HCEC 1CT (cell line): ENCODE measurements around the gene POLR2J.
"Not testable (repeated sequence)": the region's sequence is repeated elsewhere in the genome, so short reads cannot be mapped to it uniquely, and the experiment has no call there.

Experiments used
- DNase-seq: peaks from one replicate; pipeline ENCODE4 v3.0.0-alpha.2; 2017

The POLR2J gene

DNA sequence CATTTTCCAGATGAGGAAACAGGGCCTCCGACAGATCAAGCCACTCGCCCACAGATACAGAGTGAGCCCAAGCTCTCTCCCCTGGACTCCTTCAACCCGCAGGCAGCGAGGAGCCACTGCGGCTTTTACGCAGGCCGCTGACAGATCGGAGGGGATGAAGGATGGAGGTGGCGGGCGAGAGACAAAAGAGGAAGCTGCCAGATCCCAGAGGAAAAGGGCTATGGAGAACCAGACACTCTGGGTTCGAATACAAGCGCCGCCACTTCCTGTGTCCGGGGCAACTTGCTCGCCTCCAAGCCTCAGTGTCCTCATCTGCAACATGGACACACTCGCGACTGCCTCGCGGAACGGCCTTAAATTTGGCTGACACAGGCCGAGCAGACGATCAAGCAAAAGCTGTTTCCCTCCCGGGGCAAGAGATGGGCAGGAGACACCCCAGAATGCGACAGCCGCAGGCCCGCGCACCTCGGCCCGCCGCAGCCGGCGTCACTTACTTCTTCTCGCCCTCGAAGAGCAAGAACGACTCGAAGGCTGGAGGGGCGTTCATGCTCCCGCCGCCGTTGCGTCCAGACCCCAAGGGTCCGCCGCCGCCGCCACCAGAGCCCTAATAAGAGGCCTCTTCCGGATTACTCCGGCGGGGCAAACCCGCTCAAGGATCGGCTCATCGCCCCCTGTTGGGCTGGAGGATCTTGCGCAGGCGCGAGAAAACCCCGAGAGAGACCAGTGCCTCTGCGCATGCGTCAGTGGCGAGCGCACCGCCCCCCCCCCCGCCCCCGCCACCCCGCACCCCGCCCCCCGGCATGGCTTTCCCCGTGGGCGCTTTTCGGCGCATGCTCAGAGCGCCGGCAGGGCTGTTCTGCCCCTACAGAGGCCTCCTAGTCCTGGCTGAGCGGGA is at the start of gene POLR2J:
Gene POLR2J (minus strand): TSS at position 609 of the 895 bp plus-strand sequence. CDS start 62 bp downstream, at position 547.
- DNase-seq: peak; percentile 60

DNA sequence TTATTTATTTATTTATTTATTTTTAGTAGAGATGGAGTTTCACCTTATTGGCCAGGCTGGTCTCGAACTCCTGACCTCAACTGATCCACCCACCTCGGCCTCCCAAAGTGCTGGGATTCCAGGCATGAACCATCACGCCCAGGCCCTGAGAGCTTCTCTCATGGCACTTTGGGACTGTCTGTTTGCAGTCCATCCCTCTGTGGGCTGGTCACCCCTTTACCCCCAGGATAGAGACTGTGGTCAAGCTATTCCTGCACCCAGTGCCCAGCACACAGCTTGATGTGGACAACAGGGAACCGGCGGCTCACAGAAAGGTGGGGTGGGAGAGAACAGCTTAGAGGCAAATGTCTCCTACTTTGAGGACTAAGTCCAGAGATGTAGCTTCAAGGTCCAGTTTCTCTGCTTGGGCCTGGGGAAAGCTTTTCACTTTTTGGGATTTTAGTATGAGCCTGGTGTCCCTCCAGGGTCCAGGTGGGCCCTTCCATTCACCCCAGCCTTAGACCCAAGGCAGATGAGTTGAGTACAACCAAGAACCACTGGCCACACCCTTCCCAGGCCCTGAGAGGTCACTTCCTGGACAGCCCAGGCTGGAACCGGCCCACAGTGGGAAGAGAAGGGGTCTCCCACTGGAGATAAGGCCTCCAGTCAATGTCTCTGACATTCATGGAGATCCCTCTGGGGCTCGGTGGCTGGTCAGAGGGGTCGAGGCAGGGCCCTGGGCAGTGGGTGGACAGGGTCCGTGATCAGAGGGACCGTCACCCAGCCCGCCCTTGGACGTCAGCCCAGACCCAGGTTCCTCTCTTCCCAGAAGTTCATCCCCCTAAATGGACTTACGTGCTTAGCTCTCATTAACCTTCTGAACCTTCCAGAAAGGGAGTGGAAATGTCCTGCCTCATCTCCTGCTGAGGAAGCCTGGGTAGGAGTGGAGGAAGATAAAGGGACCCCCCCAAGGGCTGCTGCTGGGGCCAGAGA is 49.4 kb upstream of the POLR2J start:
- not testable (repeated sequence) for DNase-seq

DNA sequence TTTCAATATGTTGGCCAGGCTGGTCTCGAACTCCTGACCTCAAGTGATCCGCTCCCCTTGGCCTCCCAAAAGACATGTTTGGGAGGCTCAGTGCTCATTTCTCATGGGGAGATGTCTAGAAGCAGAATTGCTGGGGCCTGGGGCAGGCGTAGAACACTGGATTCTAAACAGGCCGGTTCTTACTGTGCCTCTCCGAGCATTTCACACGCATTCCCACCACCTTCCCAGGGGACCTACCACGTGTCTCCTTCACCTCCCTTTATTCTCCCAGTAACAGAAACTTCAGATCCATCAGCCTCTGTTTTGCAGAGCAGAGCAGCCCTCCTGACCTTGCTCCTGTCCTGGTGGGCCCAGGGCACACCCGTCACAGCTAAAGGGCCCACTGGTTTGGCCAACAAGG is 48.5 kb upstream of the POLR2J start:
- DNase-seq: not testable (repeated sequence)

DNA sequence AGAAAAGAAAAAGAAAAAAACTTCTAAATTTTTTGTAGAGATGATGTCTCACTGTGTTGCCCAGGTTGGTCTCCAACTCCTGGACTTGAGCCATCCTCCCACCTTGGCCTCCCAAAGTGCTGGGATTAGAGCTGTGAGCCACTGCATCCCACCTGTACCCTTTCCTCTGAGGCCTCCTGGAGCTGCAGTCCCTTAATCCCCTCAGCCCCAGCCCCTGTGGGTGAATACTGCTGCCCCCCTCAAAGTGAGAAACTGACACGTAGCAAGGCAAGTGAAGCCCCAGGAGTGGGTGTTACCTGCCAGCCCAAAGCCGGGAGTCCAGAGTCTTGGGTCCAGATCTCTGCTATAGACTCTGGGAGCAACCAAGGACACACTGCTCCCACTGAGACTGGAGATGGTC is 46.1 kb upstream of the POLR2J start:
- DNase-seq: not testable (repeated sequence)

DNA sequence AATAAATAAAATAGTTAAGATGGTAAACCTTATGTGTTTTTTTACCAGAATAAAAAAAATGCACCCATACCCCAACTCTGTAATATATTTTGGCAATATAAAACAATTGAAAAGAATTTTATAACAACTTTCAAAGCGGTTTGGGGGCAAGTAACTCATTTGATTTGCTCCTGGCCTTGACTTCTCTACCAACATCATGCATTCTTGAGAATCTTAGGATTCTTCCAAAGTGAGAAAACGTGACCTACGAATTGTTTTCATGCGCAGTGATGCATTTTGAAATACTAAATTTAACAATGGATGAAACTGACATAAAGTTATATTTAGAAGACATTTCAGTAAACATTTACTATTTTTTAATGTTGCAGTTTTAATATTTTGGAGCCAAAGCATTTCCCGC is 42.1 kb upstream of the POLR2J start:
- DNase-seq: not testable (repeated sequence)

DNA sequence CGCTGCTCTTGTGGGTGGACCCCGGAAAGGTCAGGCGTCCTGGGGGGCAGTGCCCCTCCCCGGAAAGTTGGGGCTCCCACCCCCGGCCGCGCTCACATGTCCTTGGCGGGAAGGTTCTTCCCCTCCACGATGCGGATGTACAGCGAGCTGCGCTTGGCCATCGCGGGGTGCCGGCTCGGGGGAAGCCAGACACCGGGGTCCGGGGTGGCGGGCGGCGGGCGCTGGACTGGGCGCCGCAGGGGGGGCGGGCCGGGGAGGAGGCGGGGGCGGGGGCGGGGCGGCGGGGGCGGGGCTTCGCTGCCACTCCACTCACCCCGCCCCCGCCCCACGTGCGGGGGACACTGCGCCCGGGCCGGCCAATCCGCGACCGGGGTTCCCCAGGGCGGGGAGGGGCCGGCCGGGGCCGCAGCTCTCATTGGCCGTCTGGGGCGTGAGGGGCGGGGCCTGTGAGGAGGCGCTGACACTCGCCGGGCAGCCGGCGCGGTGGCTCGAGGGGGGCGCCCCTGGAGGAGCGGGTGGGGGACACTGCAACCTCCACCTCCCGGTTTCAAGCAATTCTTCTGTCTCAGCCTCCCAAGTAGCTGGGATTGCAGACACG is 38.9 kb upstream of the POLR2J start, which contains the start of gene RASA4B:
Gene RASA4B (minus strand): TSS at position 228 of the 598 bp plus-strand sequence. CDS start 67 bp downstream, at position 161.
- not testable (repeated sequence) for DNase-seq

DNA sequence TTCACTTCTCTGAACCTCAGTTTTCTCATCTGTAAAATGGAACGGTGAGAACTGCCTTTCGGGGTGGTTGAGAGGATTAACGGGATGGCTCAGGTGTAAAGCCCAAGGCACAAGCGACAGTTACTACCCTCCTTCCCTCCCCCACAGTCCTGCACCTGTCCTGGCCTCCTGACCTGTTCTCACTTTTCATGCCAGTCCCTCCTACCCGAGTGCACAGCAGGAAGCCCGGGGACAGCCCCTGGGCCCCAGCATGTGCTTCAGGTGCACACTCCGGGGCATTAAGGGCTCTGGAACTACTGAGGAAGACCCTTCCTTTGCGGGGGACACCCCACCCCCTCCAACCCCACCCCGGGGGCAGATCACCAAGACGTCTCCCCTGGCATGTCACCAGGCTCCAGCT is 38.2 kb upstream of the POLR2J start:
- not testable (repeated sequence) for DNase-seq

DNA sequence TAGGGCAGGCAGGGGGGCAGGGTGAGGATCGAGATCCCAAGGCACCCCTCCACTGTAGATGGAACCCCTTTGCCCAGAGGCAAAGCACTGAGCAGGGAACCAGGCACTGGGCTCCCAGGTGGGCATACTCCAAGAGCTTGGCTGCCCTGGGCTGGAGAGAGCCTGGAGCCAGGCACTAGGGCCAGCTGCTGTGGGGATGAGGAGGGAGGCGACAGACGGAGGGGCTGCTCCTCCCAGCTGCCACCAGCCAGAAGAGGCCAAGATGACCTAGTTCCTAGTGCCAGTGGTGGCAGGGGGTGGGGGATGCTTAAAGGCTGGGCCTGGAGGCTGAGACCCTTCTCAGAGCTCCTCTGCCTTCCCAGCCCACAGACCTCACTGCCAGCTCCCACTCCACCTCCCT is 37.2 kb upstream of the POLR2J start:
- DNase-seq: not testable (repeated sequence)

DNA sequence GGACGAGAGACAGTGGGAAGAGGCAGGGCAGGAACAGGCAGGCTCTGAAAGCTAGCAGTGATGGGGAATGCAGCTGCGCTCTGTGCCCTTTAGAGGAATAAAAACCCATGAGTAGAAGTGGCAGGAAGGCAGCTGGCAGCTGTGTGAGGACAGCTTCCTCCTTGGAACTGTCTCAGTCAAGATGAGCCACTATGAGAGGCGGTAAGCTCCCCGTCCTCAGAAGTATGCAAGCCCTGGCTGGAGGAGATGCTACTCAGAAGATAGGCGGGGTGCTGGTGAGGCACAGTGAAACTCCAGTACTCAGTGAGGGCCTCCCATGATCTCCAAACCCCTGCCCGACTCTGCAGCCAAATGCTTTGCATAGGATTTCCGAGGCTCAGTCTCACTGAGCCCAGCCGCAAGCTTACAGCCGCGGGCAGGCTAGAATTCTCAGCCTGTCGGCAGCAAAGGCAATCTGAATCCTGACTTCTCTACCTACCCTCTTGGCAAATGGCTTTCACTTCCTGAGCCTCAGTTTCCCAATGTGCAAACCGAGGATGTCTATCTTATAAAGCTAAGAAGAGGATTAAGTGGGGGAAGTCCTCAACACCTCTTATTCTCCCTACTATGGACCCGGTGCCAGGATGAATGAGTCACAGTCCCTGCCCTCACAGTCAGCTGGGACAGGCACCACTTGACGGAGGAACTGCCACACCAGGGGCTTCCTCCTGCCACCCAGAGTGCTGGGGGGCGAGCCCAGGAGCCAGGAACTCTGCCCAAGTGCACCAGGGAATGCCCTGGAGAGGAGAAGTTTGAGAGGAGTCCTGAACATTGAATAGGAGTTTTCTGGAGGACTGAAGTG is 36.4 kb upstream of the POLR2J start:
- DNase-seq: not testable (repeated sequence)

DNA sequence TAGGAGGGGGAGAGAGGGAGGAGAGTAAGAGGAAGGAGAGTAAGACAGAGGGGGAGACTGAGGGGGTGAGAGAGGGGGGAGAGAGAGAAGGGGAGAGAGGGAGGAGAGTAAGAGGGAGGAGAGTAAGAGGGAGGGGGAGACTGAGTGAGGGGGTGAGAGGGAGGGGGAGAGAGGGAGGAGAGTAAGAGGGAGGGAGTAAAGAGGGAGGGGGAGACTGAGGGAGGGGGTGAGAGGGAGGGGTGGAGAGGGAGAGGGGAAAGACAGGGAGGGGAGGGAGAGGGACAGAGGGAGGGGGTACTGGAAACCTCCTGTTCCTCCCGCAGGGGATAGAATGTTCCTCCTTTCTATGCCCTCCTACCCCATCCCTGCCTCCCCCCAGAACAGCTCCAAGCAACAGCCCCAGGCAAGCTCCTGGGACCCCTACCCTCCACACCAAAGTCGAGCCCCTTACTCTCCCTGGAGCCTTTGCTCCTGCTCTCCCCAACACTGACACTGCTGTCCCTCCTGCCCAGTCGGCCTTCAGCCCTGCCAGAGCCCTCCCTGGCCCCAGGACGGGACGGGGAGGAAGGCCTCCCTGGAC is 34.0 kb upstream of the POLR2J start:
- DNase-seq: peak; percentile 0

DNA sequence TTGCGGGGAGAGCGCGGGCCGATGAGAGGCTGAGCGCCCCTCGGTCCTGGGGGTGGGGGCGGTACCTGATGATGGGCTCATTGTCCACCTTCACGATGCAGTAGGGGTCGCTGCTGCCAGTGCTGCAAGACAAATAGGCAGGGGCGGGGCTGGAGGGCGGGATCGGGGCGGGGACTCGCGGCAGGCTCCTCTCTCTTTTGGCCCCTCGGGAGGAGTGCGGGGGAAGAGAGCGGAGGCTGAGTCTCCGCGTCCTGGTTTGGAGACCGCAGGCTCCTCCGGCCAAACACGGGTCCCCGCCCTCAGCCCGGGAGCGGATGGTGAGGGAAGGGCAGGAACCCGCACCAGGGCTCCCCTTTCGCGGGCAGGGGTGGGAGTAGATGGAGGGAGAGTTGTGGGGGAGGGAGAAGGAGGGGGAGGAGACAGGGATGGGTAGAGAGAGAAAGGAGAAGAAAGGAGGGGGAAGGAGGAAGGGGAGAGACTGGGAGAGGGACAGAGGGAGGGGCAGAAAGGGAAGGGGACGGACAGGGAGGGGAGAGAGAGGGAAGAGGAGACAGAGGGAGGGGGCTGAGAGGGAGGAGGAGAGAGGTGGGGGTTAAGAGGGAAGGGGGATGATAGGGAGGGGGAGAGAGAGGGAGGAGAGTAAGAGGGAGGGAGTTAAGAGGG is 33.3 kb upstream of the POLR2J start:
- DNase-seq: not testable (repeated sequence)

DNA sequence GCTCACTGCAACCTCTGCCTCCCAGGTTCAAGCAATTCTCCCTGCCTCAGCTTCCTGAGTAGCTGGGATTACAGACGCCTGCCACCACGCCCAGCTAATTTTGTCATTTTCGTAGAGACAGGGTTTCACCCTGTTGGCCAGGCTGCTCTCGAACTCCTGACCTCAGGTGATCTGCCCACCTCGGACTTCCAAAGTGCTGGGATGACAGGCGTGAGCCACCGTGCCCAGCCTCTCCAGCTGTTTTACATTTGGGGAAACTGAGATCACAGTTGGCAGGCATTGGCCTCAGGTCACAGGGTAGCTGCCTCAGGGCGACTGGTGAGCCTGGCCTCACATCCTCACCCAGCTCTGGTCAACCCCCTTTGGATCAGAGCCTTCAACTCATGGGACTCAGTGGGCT is 31.9 kb upstream of the POLR2J start:
- DNase-seq: not testable (repeated sequence)

DNA sequence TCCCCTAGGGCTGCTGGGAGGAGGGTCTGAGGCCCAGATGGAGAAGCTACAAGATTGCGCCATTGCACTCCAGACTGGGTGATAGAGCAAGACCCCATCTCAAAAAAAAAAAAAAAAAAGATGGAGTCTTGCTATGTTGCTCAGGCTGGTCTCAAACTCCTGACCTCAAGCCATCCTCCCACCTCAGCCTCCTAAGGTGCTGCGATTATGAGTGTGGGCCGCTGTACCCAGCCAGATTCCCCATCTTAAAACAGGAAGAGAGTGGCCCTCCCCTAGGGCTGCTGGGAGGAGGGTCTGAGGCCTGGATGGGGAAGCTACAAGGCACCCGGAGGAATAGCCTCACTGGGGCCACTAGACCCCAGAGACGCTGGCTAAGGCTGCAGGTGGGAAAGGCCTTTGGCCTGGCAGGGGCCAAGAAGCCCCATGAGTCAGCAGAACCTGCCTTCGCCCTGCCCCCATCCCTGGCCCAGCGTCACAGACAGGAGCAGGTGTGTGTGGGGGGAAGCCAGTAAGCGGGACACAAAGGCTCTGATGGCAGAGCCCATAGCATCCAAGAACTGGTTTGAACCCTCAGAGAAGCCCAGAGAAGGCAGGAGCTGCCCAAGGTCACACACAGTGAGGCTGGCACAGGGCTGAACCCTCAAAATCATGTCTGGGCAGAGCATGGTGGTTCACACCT is 28.8 kb upstream of the POLR2J start:
- DNase-seq: not testable (repeated sequence)

DNA sequence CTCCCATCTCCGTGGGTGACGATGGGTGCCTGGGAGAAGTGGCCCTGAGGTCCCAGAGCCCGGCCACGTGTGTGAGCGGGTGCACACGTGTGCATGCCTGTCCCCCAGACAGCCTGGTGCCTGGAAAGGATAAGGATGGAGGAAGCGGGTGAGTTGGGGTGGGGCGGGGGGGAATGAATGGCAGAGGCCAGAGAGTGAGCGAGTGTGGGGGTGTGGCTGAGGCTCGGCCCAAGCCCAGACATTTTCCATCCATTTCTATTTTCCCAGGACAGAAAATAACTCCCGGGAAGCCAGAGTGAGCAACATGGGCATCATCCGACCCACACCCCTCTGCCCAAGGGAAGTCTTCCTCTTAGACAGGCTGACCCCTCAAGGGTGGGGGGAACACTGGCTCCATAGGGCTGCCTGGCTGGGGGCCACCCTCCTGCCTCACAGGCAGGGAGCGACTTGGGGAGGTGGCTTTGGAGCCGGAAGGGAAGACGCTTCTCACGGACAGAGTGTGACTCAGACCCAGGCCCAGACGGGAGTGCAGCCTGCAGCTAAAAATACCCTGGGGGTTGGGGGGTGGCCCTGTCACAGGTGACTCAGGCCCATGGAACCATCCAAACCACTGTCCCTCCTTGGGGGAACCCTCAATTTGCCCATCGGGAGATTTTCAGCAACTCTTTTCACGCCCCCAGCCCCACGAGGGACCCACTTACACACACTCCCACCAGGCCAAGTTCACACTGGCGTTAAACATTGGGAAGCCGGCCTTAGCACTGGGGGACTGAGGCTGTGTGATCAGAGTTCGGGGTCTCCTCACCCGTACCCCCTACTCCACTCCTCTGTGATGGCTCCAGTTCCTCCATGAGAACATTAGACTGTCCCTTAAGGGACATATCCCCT is 26.8 kb upstream of the POLR2J start:
- not testable (repeated sequence) for DNase-seq

DNA sequence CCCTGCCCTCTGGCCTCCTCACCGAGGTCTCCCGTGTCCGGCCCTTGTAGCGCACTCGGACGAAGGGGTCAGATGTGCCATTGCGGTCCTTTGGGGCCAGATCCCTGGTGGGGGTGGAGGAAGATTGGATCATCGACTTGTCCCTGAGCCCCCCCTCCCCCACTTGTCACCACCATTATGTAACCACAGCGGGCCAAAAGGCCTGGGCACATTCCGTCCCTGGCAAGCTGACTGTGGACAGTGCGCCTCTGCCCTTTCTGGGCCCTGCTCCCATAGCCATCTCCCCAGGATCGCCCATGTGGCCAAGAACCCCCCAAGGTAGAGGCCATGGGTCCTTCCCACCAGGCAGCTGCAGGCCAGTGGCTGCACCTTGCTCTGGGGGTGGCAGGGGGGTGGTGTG is 24.4 kb upstream of the POLR2J start:
- not testable (repeated sequence) for DNase-seq

DNA sequence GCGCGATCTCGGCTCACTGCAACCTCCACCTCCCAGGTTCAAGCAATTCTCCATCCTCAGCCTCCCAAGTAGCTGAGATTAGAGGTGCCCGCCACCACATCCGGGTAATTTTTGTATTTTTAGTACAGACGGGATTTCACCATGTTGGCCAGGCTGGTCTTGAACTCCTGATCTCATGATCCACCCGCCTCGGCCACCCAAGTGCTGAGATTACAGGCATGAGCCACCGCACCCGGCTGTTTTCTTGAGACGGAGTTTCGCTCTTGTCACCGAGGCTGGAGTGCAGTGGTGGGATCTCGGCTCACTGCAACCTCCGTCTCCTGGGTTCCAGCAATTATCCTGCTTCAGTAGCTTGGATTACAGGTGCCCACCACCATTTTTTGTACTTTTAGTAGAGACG is 19.6 kb upstream of the POLR2J start:
- not testable (repeated sequence) for DNase-seq

DNA sequence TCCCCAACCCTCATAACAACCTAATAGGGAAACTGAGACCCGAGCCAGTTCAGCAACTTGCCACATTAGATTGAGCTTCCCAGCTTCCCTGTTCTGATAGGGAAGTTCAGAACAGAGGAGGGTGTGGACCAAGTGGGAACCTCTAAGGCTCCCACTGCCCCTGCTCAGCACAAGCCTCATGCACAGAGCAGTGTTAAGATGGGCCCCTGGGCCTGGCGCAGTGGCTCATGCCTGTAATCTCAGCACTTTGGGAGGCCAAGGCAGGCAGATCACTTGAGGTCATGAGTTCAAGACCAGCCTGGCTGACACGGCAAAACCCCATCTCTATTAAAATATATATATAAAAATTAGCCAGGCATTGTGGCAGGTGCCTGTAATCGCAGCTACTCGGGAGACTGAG is 18.6 kb upstream of the POLR2J start:
- not testable (repeated sequence) for DNase-seq

DNA sequence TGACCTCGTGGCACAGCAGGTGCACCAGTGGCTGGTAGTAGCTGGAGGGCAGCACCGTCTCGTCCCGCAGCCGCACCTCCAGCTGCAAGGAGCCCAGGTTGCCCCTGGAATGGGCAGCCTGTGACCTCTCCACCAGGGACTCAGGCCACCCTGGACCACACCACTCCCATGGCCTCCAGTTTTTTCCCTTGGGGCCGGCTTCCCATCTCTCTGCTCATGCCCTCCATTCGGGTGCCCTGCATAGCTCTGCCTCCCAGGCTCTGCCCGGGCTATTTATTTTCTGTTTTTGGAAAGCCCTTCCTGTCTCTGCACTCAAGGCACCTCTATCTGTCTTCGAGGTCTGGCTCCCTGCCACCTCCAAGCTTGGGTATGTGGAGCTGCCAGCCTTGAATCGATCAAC is 18.1 kb upstream of the POLR2J start:
- not testable (repeated sequence) for DNase-seq
